Measurements from ENCODE around the gene TBATA.
A peak's percentile ranks its signal among the peaks of the same experiment; 100 is the strongest.

The TBATA gene

GRCh38 chr10:70807556-70807955 is 22.4 kb upstream of the TBATA start:
- no peak for DNase-seq (ENCODE audit: low spot score)

GRCh38 chr10:70806841-70807240 is 21.7 kb upstream of the TBATA start:
- no peak for DNase-seq (ENCODE audit: low spot score)

DNA sequence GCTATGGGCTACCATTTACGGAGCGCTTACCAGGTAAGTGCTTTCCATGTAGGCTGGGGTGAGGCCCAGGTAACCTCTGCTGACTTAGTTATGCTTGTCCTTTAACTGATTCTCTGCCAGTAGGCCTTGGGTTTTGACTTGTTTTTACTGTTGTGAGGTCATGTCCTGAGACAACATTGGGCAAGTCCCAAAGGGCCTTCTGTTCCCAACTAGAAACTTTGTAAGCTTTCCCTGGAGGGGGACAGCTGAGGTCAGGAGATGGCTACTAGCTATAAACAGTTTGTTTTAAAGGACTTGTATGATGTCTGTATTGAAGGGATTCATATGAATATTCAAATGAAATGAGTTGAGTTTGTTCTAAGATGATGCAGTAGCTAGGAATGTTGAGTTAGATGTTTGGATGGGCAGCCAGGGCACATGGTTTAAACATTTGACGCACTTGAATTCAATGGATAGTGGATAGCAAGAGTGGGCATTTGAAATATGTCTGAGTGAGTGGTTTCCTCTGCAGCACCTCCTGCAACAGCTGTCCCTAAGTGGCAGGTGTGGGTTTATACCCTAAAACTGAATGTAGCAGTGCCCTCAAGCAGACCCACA is 20.5 kb upstream of the TBATA start:
- DNase-seq (ENCODE audit: low spot score) = no peak

DNA sequence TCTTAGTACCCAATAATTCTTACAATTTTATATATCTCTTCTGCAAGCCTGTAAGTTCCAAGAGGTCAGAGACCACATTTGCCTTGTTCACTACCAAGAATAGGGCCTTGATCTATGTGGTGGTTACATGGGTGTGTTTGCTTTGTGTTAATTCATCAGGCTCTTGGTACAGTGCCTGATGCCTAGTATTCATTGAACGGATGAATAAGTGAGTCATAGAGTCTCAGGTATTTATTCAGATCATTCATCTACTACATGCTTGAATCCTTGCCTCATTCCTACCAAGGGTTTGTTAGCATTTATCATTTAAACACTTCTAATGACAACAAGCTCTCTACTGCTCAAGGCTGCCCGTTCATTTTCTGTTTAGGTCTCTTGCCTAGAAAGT is 19.2 kb upstream of the TBATA start:
- DNase-seq (ENCODE audit: low spot score) = no peak

DNA sequence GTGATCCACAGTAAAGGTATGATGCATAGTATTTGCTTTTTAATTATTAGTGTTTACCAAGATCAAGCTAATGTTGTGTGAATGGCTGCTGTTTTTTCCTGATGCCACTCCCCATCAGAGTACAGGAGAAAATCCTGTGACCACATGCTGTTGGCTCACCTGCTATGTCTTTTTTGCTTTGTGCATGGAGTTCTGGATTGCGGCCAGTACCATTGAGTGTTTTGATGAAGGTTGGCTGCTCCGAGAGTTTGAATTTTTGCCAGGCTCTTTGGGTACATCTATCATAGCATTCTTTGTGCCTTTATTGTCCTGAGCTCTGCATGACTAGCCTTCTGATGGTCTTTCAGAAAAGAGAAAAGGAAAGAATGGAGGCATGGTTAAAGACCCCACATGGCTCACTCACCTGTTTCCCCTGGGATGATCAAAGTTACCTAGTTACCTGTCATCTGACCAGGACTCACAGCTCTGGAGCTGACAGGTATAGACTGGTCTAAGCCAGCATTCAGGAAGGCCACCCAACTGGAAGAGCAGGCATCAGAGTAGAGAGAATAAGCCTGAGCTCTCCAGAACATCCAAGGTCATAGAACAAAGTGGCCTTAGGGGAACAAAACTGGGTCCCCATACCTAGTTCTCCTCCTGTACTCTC is 18.7 kb upstream of the TBATA start:
- DNase-seq (ENCODE audit: low spot score) = peak; percentile 82

- no peak for DNase-seq (ENCODE audit: low spot score)
Measured at GRCh38 chr10:70801854-70802253, 16.7 kb upstream of the TBATA start.

GRCh38 chr10:70799124-70799523 is 13.9 kb upstream of the TBATA start:
- no peak for DNase-seq (ENCODE audit: low spot score)

- DNase-seq (ENCODE audit: low spot score) = no peak
Measured at GRCh38 chr10:70797840-70798239, 12.7 kb upstream of the TBATA start.

DNA sequence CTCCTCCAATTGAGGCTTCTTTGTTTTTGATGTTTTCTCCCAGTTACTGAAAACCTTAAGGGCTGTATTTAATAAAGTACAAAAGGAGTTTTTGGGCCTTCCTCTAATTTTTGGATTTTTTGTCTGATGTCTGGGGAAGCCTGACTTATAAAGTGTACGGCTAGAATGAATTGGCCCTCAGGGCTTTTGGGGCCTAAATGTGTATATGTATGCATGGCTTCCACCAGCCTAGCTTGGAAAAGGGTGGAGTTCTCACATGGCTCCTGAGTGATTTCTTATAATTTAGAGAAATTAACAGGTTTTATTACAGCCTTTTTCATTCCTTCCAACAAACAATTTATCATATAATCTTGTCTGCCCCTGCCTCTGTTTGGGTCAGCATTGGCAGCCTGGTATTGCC is 10.4 kb upstream of the TBATA start:
- DNase-seq (ENCODE audit: low spot score) = no peak

- no peak for DNase-seq (ENCODE audit: low spot score)
Measured at GRCh38 chr10:70791386-70792039, 6.3 kb upstream of the TBATA start.

DNA sequence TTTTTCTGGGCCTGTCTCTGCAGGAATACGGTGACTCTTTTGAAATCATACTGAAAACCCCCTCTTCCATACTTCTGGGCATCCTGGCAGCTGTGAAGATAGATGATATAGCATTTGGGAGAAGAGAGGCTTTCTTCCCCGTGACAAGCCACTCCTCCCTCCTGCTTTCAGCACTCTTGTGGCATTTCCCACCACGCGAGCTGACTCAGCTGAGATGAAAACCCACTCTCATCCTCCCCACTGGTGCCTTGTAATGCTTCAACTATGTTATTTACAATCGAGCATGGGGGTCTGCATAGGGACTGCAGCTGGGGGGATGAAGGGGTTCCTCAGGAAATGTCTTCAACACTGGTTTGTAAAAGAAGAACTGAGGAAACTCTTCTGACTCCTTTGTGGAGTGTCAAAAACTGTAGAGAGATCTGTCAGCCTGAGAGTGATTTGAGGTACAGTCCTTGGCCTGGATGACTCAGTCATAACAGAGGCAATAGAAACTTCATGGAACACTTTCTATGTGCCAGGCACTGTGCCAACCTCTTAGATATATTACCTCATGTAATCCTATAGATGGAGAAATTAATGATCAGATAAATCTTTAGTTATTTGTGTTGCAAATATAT is 1.7 kb upstream of the TBATA start:
- DNase-seq (ENCODE audit: low spot score) = no peak

- no peak for DNase-seq (ENCODE audit: low spot score)
Measured at GRCh38 chr10:70784471-70784870, 706 bp downstream of the TBATA start.

DNA sequence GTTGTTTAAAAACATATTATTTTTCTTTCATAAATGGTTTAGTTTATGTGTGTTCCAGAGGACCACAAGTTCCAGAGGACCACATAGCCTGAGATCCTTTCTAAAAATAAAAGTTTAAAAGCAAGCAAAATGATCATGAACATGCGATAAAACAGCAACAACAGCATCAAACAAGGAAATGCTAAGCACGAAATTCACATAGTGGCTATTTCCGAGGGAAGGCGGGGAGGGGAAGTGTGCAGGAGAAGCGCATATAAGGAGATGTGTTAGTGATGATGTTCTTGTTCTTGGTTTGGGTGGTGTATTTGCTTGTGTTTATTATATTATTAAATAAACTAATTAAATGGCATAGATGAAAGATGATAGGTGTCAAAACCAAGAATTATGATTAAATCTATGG is 1.2 kb downstream of the TBATA start:
- no peak for DNase-seq (ENCODE audit: low spot score)

DNA sequence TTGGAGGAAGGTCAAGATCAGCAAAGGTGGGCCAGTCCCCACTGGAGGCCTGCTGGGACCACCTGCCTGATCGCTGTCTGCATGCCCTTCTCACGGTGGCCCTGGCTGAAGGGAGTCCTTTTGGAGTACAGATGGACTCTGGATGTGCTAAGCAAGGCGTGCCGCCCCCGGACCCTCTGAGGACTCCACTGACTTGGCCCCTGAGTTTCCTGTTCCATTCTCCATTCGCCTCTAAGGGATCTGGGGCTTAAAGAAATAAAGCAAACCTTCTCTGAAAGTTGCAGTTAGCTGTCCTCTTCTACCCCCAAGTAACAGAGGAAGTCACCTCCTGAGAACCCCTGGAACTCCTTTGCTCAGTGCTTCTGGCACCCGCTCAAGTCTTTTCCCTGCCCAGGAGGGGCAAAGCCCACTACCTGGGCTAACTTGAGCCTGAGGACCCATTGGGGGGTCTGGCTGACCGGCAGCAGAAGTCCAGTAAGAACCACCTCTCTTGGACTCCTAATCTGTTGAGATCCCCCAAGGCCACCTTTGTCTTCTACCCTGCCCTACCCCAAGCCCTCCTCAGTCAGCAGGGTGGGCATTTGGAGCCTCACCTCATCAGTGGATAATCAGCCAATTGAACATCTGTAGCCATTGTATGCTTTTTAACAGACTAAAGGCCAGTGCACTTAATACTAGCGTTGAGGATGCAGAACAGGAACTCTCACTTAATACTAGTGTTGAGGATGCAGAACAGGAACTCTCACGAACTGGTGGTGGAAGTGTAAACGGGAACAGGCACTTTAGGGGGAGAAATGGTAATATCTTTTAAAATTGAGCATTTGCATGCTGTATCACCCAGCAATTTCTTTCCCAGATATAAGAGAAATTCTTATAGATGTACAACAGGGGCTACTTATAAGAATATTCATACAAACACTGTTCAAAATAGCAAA is 2.2 kb downstream of the TBATA start:
- DNase-seq (ENCODE audit: low spot score) = no peak

GRCh38 chr10:70782086-70782745 is 3.0 kb downstream of the TBATA start:
- DNase-seq (ENCODE audit: low spot score) = no peak

- DNase-seq (ENCODE audit: low spot score) = no peak
Measured at GRCh38 chr10:70781461-70782051, 3.6 kb downstream of the TBATA start.

DNA sequence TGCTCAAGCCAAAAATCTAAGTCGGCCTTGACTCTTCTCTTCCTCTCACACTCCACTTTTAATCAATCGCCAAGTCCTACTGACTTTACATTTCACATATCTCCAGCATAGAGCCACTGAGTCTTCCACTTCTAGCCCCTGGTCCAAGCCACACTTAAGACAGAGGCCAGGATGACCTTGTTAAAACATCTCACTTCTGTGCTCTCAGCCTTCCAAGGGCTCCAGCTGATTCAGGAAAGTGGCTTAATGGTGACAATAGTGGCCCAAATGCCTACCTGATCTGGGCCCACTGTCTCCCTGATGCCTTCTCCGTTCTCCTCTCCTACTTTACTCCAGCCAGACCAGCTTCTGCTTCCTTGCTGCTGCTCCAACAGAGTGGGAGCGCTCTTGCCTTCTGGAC is 4.4 kb downstream of the TBATA start:
- DNase-seq (ENCODE audit: low spot score) = no peak

- no peak for DNase-seq (ENCODE audit: low spot score)
Measured at GRCh38 chr10:70780370-70780760, 4.8 kb downstream of the TBATA start.

DNA sequence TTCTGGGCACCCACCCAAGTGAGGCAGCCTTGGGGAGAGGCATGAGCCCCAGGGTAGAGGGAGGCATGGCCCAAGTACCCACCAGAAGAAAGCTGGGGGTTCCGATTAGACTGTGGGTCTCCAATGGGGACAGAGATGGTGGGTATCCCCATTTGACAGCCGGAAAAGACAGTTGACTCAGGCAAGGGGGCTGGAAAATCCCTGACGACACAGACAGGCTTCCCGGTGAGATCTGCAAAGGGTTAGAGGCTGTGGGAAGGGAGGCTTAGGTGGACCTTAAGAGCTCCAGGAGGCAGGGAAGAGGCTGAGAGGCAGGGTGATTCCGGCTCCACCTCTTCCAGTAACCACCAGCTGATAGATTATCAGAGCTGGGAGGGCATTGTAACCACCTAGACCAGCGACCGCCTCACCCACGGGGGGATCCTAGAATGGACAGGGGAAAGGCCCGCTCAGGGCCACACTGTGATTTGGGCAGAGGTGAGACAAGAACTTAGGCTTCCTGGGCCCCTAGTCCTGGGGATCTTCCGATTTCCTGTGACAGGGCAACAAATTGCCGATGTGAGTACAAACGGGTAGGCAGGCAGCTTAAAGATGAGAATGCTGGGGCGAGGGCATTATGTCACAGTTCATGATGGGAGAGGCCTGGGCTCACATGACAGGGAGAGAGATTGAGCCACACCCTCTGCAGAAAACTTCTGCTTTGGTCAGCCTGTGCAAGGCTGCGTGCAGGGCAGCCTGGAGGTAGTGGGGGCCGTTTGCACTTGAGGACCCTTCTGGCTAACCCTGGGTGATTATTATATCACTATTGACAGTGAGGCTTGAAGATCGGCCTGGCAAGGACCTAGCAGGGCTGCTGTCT is 5.4 kb downstream of the TBATA start:
- DNase-seq (ENCODE audit: low spot score) = no peak

DNA sequence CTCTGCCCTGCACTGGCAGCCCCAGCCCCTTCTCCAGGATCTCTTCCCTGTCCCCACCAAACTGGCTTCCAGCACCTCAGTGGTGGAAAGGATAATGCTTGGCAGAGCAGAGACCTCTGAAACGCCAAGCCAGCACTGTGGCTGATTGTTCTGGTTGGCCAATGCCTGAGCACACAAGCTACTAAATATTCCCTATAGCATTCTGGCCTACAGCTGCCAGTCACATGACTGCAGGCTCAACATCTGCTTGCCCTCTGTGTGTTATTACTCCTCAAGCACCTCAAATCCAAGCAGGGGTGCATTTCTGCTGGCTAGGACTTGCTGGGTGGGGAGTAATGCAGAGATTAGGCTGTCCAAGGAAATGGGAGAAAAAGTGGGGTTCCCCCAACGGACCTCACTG is 6.1 kb downstream of the TBATA start:
- no peak for DNase-seq (ENCODE audit: low spot score)

Measured in cerebellar cortex (tissue), 1 donor.